Measurements from ENCODE around the gene TMEM222. TPM values are rescaled to one million over a fixed set of nuclear protein-coding genes. Genes with fewer than 3 reads are reported as not detected.

The TMEM222 gene
- total RNA-seq, 1 experiment from 2014 or later: 28.7 TPM

DNA sequence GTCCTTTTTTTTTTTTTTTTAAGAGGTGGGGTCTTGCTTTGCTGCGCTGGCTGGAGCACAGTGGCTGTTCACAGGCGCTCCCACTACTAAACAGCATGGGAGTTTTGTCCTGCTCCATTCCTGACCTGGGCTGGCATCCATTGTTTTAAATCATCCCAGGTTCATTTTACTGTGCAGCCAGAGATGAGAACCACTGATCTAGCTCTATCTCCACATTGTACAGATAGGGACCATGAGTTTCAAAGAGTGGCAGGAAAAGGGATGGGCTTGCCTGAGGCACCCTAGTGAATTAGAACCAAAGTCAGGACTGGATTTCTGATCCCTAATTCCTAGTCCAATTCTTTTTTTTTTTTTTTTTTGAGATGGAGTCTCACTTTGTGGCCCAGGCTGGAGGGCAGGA lies 7.2 kb upstream of the TMEM222 start:
- no peaks in the 10 kb centered on the region for H3K36me3 Mint-ChIP-seq
- ATAC-seq (no peak), DNase-seq (ENCODE audit: low spot score) (no peak)
- TF ChIP-seq, protein P1, sequence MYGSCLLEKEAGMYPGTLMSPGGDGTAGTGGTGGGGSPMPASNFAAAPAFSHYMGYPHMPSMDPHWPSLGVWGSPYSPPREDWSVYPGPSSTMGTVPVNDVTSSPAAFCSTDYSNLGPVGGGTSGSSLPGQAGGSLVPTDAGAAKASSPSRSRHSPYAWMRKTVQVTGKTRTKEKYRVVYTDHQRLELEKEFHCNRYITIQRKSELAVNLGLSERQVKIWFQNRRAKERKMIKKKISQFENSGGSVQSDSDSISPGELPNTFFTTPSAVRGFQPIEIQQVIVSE (CRISPR knock-in tag; IDR thresholded peaks at IDR 0.05; ENCODE audit: borderline replicate concordance): no peak
- TF ChIP-seq, protein P2, sequence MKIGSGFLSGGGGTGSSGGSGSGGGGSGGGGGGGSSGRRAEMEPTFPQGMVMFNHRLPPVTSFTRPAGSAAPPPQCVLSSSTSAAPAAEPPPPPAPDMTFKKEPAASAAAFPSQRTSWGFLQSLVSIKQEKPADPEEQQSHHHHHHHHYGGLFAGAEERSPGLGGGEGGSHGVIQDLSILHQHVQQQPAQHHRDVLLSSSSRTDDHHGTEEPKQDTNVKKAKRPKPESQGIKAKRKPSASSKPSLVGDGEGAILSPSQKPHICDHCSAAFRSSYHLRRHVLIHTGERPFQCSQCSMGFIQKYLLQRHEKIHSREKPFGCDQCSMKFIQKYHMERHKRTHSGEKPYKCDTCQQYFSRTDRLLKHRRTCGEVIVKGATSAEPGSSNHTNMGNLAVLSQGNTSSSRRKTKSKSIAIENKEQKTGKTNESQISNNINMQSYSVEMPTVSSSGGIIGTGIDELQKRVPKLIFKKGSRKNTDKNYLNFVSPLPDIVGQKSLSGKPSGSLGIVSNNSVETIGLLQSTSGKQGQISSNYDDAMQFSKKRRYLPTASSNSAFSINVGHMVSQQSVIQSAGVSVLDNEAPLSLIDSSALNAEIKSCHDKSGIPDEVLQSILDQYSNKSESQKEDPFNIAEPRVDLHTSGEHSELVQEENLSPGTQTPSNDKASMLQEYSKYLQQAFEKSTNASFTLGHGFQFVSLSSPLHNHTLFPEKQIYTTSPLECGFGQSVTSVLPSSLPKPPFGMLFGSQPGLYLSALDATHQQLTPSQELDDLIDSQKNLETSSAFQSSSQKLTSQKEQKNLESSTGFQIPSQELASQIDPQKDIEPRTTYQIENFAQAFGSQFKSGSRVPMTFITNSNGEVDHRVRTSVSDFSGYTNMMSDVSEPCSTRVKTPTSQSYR (CRISPR knock-in tag; IDR thresholded peaks at IDR 0.05): no peak
- no peak for TF ChIP-seq NFYB (CRISPR knock-in tag; conservative IDR thresholded peaks at IDR 0.05; ENCODE audit: low read depth)
- TF ChIP-seq, protein P3, sequence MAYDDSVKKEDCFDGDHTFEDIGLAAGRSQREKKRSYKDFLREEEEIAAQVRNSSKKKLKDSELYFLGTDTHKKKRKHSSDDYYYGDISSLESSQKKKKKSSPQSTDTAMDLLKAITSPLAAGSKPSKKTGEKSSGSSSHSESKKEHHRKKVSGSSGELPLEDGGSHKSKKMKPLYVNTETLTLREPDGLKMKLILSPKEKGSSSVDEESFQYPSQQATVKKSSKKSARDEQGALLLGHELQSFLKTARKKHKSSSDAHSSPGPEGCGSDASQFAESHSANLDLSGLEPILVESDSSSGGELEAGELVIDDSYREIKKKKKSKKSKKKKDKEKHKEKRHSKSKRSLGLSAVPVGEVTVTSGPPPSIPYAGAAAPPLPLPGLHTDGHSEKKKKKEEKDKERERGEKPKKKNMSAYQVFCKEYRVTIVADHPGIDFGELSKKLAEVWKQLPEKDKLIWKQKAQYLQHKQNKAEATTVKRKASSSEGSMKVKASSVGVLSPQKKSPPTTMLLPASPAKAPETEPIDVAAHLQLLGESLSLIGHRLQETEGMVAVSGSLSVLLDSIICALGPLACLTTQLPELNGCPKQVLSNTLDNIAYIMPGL (CRISPR knock-in tag; IDR thresholded peaks at IDR 0.05): no peak
- TF ChIP-seq, protein P4, sequence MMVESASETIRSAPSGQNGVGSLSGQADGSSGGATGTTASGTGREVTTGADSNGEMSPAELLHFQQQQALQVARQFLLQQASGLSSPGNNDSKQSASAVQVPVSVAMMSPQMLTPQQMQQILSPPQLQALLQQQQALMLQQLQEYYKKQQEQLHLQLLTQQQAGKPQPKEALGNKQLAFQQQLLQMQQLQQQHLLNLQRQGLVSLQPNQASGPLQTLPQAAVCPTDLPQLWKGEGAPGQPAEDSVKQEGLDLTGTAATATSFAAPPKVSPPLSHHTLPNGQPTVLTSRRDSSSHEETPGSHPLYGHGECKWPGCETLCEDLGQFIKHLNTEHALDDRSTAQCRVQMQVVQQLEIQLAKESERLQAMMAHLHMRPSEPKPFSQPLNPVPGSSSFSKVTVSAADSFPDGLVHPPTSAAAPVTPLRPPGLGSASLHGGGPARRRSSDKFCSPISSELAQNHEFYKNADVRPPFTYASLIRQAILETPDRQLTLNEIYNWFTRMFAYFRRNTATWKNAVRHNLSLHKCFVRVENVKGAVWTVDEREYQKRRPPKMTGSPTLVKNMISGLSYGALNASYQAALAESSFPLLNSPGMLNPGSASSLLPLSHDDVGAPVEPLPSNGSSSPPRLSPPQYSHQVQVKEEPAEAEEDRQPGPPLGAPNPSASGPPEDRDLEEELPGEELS (CRISPR knock-in tag; IDR thresholded peaks at IDR 0.05): no peak
- TF ChIP-seq ZNF423 (CRISPR knock-in tag; IDR thresholded peaks at IDR 0.05): no peak
- TF ChIP-seq GRHL2 (CRISPR knock-in tag; IDR thresholded peaks at IDR 0.05; ENCODE audit: insufficient replicate concordance, severe bottlenecking): no peak
- TF ChIP-seq, protein P5, sequence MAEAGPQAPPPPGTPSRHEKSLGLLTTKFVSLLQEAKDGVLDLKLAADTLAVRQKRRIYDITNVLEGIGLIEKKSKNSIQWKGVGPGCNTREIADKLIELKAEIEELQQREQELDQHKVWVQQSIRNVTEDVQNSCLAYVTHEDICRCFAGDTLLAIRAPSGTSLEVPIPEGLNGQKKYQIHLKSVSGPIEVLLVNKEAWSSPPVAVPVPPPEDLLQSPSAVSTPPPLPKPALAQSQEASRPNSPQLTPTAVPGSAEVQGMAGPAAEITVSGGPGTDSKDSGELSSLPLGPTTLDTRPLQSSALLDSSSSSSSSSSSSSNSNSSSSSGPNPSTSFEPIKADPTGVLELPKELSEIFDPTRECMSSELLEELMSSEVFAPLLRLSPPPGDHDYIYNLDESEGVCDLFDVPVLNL (CRISPR knock-in tag; IDR thresholded peaks at IDR 0.05; ENCODE audit: borderline replicate concordance, low read depth): no peak
- no peak for TF ChIP-seq ESRRA (CRISPR knock-in tag; IDR thresholded peaks at IDR 0.05; ENCODE audit: borderline replicate concordance)
- TF ChIP-seq ZMAT4 (CRISPR knock-in tag; IDR thresholded peaks at IDR 0.05): no peak
- TF ChIP-seq ATF3 (CRISPR knock-in tag; conservative IDR thresholded peaks at IDR 0.05): no peak
- TF ChIP-seq TP53 (CRISPR knock-in tag; IDR thresholded peaks at IDR 0.05): no peak
- no peak for TF ChIP-seq MXD4 (CRISPR knock-in tag; IDR thresholded peaks at IDR 0.05; ENCODE audit: borderline replicate concordance)
- peaks cover 7% of the 10 kb centered on the region for H3K4me1 Mint-ChIP-seq
- POLR2A ChIA-PET: no interaction called here
- no peak overlapping the region for H3K4me3 Mint-ChIP-seq
- no peak overlapping the region for H3K27ac Mint-ChIP-seq
- H3K9me3 Mint-ChIP-seq: no peaks in the 10 kb centered on the region
- peaks cover 19% of the 10 kb centered on the region for H3K27me3 Mint-ChIP-seq (ENCODE audit: low read depth)
- CTCF ChIA-PET: interaction anchor here (1.1 kb wide), 1 partner anchor 8 kb away, joined by 3 read pairs; no protein-coding TSS in a partner anchor

GRCh38 chr1:27316860-27317259 lies 5.1 kb upstream of the TMEM222 start:
- ChIA-PET POLR2A (no interaction called here), CTCF (interaction anchor here (0.7 to 3.5 kb wide), 6 partner anchors 9 to 41 kb away, joined by 3 to 11 read pairs (median 6); no protein-coding TSS in a partner anchor)
- Mint-ChIP-seq H3K4me3 (no peak overlapping the region), H3K9me3 (no peaks in the 10 kb centered on the region), H3K36me3 (no peaks in the 10 kb centered on the region), H3K4me1 (peaks cover 10% of the 10 kb centered on the region), H3K27ac (no peak overlapping the region), H3K27me3 (ENCODE audit: low read depth) (peaks cover 15% of the 10 kb centered on the region)
- ATAC-seq (no peak), DNase-seq (ENCODE audit: low spot score) (no peak)
- no peak for TF ChIP-seq SOX15 (CRISPR knock-in tag; IDR thresholded peaks at IDR 0.05)
- TF ChIP-seq, protein P3 (CRISPR knock-in tag; IDR thresholded peaks at IDR 0.05): no peak
- TF ChIP-seq ATF1 (CRISPR knock-in tag; IDR thresholded peaks at IDR 0.05): no peak
- TF ChIP-seq ZNF219 (CRISPR knock-in tag; IDR thresholded peaks at IDR 0.05; ENCODE audit: borderline replicate concordance): no peak
- no peak for TF ChIP-seq TEAD4 (CRISPR knock-in tag; IDR thresholded peaks at IDR 0.05)
- no peak for TF ChIP-seq ATF3 (CRISPR knock-in tag; conservative IDR thresholded peaks at IDR 0.05)
- TF ChIP-seq PRRX2 (CRISPR knock-in tag; IDR thresholded peaks at IDR 0.05): no peak
- TF ChIP-seq, protein P5 (CRISPR knock-in tag; IDR thresholded peaks at IDR 0.05; ENCODE audit: borderline replicate concordance, low read depth): no peak
- no peak for TF ChIP-seq ZNF232 (CRISPR knock-in tag; IDR thresholded peaks at IDR 0.05)
